Suprapubic skin (tissue), 4 donors: ENCODE results near the gene KRTAP2-2.

Experiments
- POLR2A ChIP-seq, 2 donors: fragments of 450-650 bp; IDR thresholded peaks; one replicate each; pipeline ENCODE4 v1.6.1; 2017; ENCODE audit warnings: antibody characterized with exemption in 2 of 2, mild to moderate bottlenecking in 2 of 2, moderate library complexity in 2 of 2
- POLR2AphosphoS5 ChIP-seq, 3 donors: sonication (generic); formaldehyde crosslinking; IDR thresholded peaks; one replicate each; pipeline ENCODE4 v1.6.1; 2017; ENCODE audit warnings: antibody characterized with exemption in 3 of 3
- TF ChIP-seq, protein P1 (sequence below), 2 donors: fragments of 200-600 bp in 1 of 2; fragments of 450-650 bp in 1 of 2; sonication (generic) in 1 of 2; IDR thresholded peaks; one replicate each; pipeline ENCODE4 v1.5.1; 2016 to 2019; ENCODE audit warnings: antibody characterized with exemption in 2 of 2, mild to moderate bottlenecking in 1 of 2, moderate library complexity in 1 of 2

DNA sequence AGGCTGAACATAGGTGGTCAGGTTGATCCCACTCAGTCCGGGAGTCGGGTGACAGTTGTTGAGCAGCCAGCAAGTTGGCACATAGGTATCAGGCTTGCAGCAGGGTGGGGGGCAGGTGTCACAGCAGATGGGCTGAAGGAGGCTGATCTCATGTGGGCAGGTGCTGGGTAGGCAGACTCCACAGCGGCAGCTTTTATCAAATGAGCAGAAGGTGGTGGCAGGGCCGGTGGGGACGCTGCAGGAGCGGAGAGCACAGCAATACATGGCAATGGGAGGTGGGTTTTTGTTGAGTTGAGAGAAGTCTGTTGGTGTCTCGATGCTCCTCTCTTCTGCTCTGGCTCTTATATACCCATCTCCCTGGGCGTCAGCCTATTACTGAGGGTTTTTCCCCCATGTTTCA lies 46.2 kb downstream of the KRTAP2-2 start, which contains the start of gene KRTAP3-1:
- no peak for TF ChIP-seq POLR2A (IDR thresholded peaks at IDR 0.05)
- TF ChIP-seq, protein P1, sequence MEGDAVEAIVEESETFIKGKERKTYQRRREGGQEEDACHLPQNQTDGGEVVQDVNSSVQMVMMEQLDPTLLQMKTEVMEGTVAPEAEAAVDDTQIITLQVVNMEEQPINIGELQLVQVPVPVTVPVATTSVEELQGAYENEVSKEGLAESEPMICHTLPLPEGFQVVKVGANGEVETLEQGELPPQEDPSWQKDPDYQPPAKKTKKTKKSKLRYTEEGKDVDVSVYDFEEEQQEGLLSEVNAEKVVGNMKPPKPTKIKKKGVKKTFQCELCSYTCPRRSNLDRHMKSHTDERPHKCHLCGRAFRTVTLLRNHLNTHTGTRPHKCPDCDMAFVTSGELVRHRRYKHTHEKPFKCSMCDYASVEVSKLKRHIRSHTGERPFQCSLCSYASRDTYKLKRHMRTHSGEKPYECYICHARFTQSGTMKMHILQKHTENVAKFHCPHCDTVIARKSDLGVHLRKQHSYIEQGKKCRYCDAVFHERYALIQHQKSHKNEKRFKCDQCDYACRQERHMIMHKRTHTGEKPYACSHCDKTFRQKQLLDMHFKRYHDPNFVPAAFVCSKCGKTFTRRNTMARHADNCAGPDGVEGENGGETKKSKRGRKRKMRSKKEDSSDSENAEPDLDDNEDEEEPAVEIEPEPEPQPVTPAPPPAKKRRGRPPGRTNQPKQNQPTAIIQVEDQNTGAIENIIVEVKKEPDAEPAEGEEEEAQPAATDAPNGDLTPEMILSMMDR (IDR thresholded peaks at IDR 0.05): no peak
- no peak for TF ChIP-seq POLR2AphosphoS5 (IDR thresholded peaks at IDR 0.05)
